Stimulated activated CD4-positive, alpha-beta T cell treated with anti-CD3 and anti-CD28 coated beads, TNF-alpha, amount 100 ng/mL, for 4 hours (primary cell): ENCODE data around the gene GPC6.

Experiments
- DNase-seq, 3 experiments: peaks; one replicate each; pipeline ENCODE4 v3.0.0-alpha.2; 2020; ENCODE audit warnings: low read depth in 3 of 3

Gene GPC6

GRCh38 chr13:94408314-94409036 lies 1181.9 kb downstream of the GPC6 start:
- no peak for DNase-seq

GRCh38 chr13:94411747-94412146 lies 1185.1 kb downstream of the GPC6 start:
- no peak for DNase-seq

GRCh38 chr13:94412870-94413597 lies 1186.4 kb downstream of the GPC6 start:
- no peak for DNase-seq

GRCh38 chr13:94413598-94413944 lies 1187.0 kb downstream of the GPC6 start:
- no peak for DNase-seq

GRCh38 chr13:94414141-94414540 lies 1187.5 kb downstream of the GPC6 start:
- no peak for DNase-seq

GRCh38 chr13:94414708-94415107 lies 1188.1 kb downstream of the GPC6 start:
- DNase-seq: no peak

GRCh38 chr13:94415500-94416237 lies 1189.1 kb downstream of the GPC6 start:
- no peak for DNase-seq

- DNase-seq: no peak
These were observed 1190.0 kb downstream of the GPC6 start for GRCh38 chr13:94416454-94417080.

- DNase-seq: no peak
These were observed 1190.7 kb downstream of the GPC6 start for GRCh38 chr13:94417294-94417693.

- peak in 2 of 3 experiments; percentile 9 to 20 for DNase-seq
These were observed 1192.8 kb downstream of the GPC6 start for GRCh38 chr13:94419304-94419924.

GRCh38 chr13:94419925-94420305 lies 1193.3 kb downstream of the GPC6 start:
- no peak for DNase-seq

- DNase-seq: no peak
These were observed 1200.8 kb downstream of the GPC6 start for GRCh38 chr13:94427313-94427953.

- no peak for DNase-seq
These were observed 1205.0 kb downstream of the GPC6 start for GRCh38 chr13:94431574-94431973.

GRCh38 chr13:94431987-94432386 lies 1205.4 kb downstream of the GPC6 start:
- no peak for DNase-seq

GRCh38 chr13:94433055-94433961 lies 1206.7 kb downstream of the GPC6 start:
- DNase-seq: no peak

GRCh38 chr13:94435604-94436226 lies 1209.1 kb downstream of the GPC6 start:
- DNase-seq: no peak

- DNase-seq: no peak
These were observed 1218.2 kb downstream of the GPC6 start for GRCh38 chr13:94444826-94445225.

GRCh38 chr13:94454334-94454733 lies 1227.7 kb downstream of the GPC6 start:
- DNase-seq: no peak

GRCh38 chr13:94454906-94455305 lies 1228.3 kb downstream of the GPC6 start:
- DNase-seq: no peak

GRCh38 chr13:94455414-94455813 lies 1228.8 kb downstream of the GPC6 start:
- no peak for DNase-seq
